Activated CD8-positive, alpha-beta memory T cell treated with anti-CD3 and anti-CD28 coated beads for 24 hours (primary cell): ENCODE data around the gene NFS1.

Experiments used
- DNase-seq: peaks from one replicate; pipeline ENCODE4 v3.0.0-alpha.2; 2020

NFS1 gene

GRCh38 chr20:35669221-35669620 is 29.9 kb downstream of the NFS1 start:
- DNase-seq: no peak

DNA sequence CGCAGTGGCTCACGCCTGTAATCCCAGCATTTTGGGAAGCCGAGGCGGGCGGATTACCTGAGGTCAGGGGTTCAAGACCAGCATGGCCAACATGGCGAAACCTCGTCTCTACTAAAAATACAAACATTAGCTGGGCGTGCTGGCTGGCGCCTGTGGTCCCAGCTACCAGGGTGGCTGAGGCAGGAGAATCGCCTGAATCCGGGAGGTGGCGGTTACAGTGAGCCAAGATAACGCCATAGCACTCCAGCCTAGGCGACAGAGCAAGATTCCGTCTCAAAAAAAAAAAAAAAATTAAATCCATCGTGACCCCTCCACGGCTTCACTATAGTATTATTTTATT is 33.2 kb downstream of the NFS1 start:
- no peak for DNase-seq

- DNase-seq: peak; percentile 97
Observed at GRCh38 chr20:35664466-35665206, 34.5 kb downstream of the NFS1 start, which contains the start of the genes CPNE1 and RBM12. TSS of gene CPNE1 (minus strand) at chr20:35664900. CDS start at chr20:35632923, 31,977 bp downstream. TSS of gene RBM12 (minus strand) at chr20:35664900. CDS start at chr20:35655322, 9,578 bp downstream.

- peak; percentile 84 for DNase-seq
Observed at GRCh38 chr20:35663516-35664465, 35.4 kb downstream of the NFS1 start.

DNA sequence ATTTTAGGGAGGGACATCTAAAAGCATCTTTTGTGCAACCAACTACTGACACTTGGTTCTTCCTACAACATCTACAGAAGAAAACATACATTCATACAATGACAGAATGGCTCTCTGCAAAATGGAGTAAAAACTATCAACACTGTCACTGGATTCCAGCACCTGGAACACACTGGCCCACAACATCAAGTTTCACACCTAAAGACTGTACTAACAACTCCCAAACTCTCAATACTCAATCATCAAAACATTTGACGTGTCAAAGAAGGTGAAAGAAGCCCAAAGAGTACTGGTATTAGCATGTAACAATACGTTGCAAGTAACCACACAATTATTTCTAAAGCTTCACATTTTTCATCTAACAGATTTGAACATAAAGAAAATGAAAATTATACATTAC is 36.6 kb downstream of the NFS1 start:
- no peak for DNase-seq

- no peak for DNase-seq
Observed at GRCh38 chr20:35661908-35662307, 37.2 kb downstream of the NFS1 start.

DNA sequence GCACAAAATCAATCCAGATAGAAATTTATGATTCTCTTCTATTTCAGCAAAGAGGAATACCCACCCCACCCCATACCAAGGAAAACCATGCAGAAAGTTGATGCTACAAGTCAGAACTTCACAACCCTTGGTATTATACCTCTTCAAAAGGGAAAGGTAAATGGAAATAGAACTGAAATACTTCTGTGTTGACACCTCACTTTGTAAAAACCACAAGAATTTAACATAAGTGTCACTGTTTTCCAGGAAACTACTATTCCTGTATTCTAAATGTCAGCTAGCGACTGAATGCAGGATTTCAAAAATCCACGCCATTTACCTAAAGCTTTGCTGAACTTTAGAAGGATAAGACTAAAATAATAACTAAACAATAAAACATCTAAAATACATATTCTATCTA is 38.1 kb downstream of the NFS1 start:
- no peak for DNase-seq

GRCh38 chr20:35660122-35660937 is 38.8 kb downstream of the NFS1 start:
- DNase-seq: peak; percentile 67

DNA sequence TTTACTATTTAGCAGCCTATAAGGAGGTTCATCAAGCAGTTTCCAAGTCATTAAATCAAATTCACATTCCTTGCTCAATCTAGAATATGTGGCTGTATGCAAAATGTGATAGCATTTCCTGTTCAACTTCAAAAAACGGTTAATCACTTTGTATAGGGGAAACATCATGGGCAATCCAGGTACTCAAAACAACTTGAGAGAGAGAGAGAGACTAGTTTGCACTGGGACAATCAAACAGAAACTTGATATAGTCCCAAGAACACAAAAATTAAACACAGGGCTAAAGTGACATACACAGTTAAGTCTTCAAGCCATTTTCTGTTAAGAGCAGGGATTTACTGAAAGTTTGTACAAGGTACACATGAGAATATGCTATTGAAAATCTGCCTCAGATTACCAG is 41.9 kb downstream of the NFS1 start:
- DNase-seq: no peak

GRCh38 chr20:35654415-35654814 is 44.7 kb downstream of the NFS1 start:
- no peak for DNase-seq

GRCh38 chr20:35653893-35654292 is 45.3 kb downstream of the NFS1 start:
- no peak for DNase-seq

DNA sequence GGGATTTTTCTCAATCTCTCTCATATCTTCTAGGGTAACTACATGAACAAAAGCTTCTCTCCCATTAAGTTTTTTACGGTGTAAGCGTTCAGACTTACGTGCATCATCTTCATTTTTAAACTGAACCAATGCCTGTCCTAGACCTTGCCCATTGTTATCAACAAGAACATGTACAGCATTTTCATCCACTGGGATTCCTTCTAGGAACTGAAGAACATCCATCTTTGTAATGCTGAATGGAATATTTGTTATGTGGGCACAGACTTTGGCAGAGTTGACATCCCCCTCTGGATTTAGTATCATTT is 45.8 kb downstream of the NFS1 start:
- no peak for DNase-seq

DNA sequence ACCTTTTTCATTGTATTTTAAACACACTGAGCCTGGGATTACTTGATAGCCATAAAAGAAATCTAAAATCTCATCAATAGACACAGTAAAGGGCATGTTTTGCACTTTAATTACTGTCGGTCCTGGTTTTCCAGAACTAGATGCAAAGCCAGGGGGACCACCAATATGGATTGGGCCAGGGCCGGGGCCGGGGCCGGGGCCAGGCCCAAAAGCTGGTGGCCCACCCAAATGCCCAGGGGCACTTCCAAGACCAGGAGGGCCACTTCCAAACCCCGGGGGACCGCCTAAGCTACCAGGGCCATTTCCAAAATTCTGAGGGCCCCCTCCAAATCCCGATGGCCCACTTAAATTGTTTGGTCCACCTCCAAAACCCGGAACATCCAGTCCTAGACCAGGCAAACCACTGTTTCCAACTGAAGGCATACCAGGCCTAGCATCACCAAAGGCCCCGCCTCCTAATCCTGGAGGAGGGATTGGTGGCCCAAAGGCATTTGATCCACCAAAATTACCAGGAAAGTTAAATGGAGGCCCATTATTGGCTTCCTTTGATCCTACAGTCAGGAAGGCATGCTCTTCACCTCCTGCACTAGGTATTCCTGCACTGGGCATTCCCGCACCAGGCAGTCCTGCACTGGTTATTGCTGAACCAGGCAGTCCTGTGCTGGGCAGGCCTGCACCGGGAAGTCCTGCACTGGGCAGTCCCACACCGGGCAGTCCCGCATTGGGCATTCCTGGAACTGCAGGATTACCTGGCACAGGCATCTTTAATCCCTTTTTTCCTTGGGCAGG is 46.3 kb downstream of the NFS1 start:
- DNase-seq: no peak

DNA sequence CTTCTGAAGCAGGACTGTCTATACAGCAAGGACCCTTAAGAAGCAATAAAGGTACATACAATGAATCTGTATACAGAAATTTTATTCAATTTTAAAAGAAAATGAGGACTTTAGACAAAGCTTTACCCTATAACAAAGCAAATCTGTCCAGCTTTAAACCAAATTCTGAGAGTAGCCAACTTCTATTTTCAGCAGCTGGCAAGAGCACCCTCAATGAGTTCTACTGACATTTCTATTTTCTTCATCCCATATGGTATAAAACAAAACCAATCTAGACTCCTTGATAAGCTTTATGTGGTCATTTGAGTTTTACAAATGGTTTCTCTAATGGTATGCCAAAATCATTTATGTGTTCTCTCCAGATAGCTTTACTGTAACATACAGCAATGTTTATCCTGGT is 47.2 kb downstream of the NFS1 start:
- no peak for DNase-seq

GRCh38 chr20:35650632-35651031 is 48.5 kb downstream of the NFS1 start:
- no peak for DNase-seq

GRCh38 chr20:35648836-35649235 is 50.3 kb downstream of the NFS1 start:
- no peak for DNase-seq

GRCh38 chr20:35644806-35645205 is 54.3 kb downstream of the NFS1 start:
- no peak for DNase-seq

GRCh38 chr20:35643045-35643444 is 56.1 kb downstream of the NFS1 start:
- no peak for DNase-seq

GRCh38 chr20:35641743-35642142 is 57.4 kb downstream of the NFS1 start:
- no peak for DNase-seq

GRCh38 chr20:35640724-35641123 is 58.4 kb downstream of the NFS1 start:
- no peak for DNase-seq

GRCh38 chr20:35638751-35639150 is 60.4 kb downstream of the NFS1 start:
- no peak for DNase-seq

- DNase-seq: no peak
Observed at GRCh38 chr20:35637276-35637675, 61.9 kb downstream of the NFS1 start.

GRCh38 chr20:35636095-35636494 is 63.1 kb downstream of the NFS1 start:
- DNase-seq: no peak
